H1 (cell line): ENCODE data around the gene PRKN. TPM values are rescaled to one million over a fixed set of nuclear protein-coding genes. Genes with fewer than 3 reads are reported as not detected.

Source experiments
- CTCF ChIA-PET: fragments of 300-600 bp; sonication (Branson Sonifier 250); formaldehyde crosslinking; loops from one replicate; lab custom pipeline; 2021; ENCODE audit not compliant: partially characterized antibody; lab: Charles Lee
- POLR2A ChIA-PET: fragments of 300-600 bp; sonication (Branson Sonifier 250); formaldehyde crosslinking; loops from one replicate; lab custom pipeline; 2021; ENCODE audit warnings: inconsistent platforms; ENCODE audit not compliant: partially characterized antibody; lab: Charles Lee
- DNase-seq, 2 experiments: peaks; one replicate each; pipeline versions ENCODE4 v3.0.0 to v3.0.0-alpha.2; 2010 to 2022; ENCODE audit warnings: low spot score in 2 of 2, low read depth in 1 of 2, mixed read lengths in 1 of 2
- FAIRE-seq: peaks from 2 replicates; lab custom pipeline; 2011; peaks lifted over from hg19 to GRCh38; lab: Jason Lieb, UNC
- H2AFZ ChIP-seq: 2 replicates; pipeline ENCODE4 v1.8.1; 2012; ENCODE audit warnings: low read length, inconsistent platforms
- H2AK5ac ChIP-seq: 2 replicates; pipeline ENCODE4 v1.6.1; 2013; ENCODE audit warnings: low read depth, low read length
- H2BK120ac ChIP-seq: replicated peaks from 2 replicates; pipeline ENCODE3; 2013; ENCODE audit warnings: low read depth, low read length, inconsistent platforms
- H2BK12ac ChIP-seq: 2 replicates; pipeline ENCODE4 v1.6.1; 2013; ENCODE audit warnings: low read depth, low read length
- H2BK15ac ChIP-seq: 2 replicates; pipeline ENCODE4 v1.6.1; 2013; ENCODE audit warnings: low read length
- H2BK20ac ChIP-seq: 2 replicates; pipeline ENCODE4 v1.6.1; 2013; ENCODE audit warnings: low read length
- H2BK5ac ChIP-seq: 2 replicates; pipeline ENCODE4 v1.6.1; 2013; ENCODE audit warnings: low read depth, low read length
- H3K14ac ChIP-seq: 2 replicates; pipeline ENCODE4 v1.6.1; 2013; ENCODE audit warnings: inconsistent platforms; ENCODE audit not compliant: insufficient read length
- H3K18ac ChIP-seq: 2 replicates; pipeline ENCODE4 v1.6.1; 2013; ENCODE audit warnings: low read length; ENCODE audit errors: extremely low read depth
- H3K23ac ChIP-seq: 2 replicates; pipeline ENCODE4 v1.6.1; 2013; ENCODE audit warnings: inconsistent platforms; ENCODE audit not compliant: insufficient read length
- H3K23me2 ChIP-seq: 2 replicates; pipeline ENCODE4 v1.6.1; 2013; ENCODE audit warnings: low read depth, low read length
- H3K27ac ChIP-seq: 2 replicates; pipeline ENCODE4 v1.6.1; 2011; ENCODE audit warnings: low read depth, low read length, inconsistent platforms
- H3K27me3 ChIP-seq, 4 experiments: replicated peaks in 1 of 4; 1 replicate in 1 of 4; 2 replicates in 3 of 4; pipeline versions ENCODE4 v1.6.1 to v1.8.1; 2011 to 2013; ENCODE audit warnings: low read length in 3 of 4, mild to moderate bottlenecking in 3 of 4, inconsistent platforms in 2 of 4, mixed read lengths in 2 of 4, moderate library complexity in 1 of 4; ENCODE audit not compliant: control insufficient read depth in 3 of 4, insufficient read depth in 3 of 4; ENCODE audit errors: extremely low read depth in 1 of 4
- H3K36me3 ChIP-seq, 4 experiments: 2 replicates each; pipeline versions ENCODE4 v1.6.1 to v1.8.1; 2011 to 2013; ENCODE audit warnings: mild to moderate bottlenecking in 4 of 4, low read length in 3 of 4, moderate library complexity in 2 of 4, control low read depth in 1 of 4, inconsistent platforms in 1 of 4; ENCODE audit not compliant: insufficient read depth in 4 of 4, control insufficient read depth in 2 of 4
- H3K4ac ChIP-seq: replicated peaks from 2 replicates; pipeline ENCODE3; 2013; ENCODE audit warnings: low read length, low read depth, mixed read lengths, inconsistent platforms; ENCODE audit not compliant: insufficient read length
- H3K4me1 ChIP-seq, 4 experiments: replicated peaks in 1 of 4; 1 replicate in 1 of 4; 2 replicates in 3 of 4; pipeline versions ENCODE4 v1.6.1 to v1.8.1; 2011 to 2013; ENCODE audit warnings: low read length in 3 of 4, inconsistent platforms in 2 of 4, mixed read lengths in 1 of 4; ENCODE audit not compliant: insufficient read depth in 4 of 4, control insufficient read depth in 3 of 4
- H3K4me2 ChIP-seq, 2 experiments: 2 replicates each; pipeline versions ENCODE4 v1.6.1 to v1.8.1; 2011 to 2013; ENCODE audit warnings: low read depth in 2 of 2, low read length in 2 of 2, control low read depth in 1 of 2, inconsistent platforms in 1 of 2, mild to moderate bottlenecking in 1 of 2; ENCODE audit not compliant: insufficient read depth in 1 of 2
- H3K4me3 ChIP-seq, 4 experiments: fragments of 200-600, 300-600 bp in 1 of 4; sonication (generic), shearing (Covaris generic), sonication (Bioruptor Twin) in 1 of 4; 2 replicates each; pipeline versions ENCODE4 v1.5.1 to v1.8.1; 2011 to 2016; ENCODE audit warnings: low read length in 4 of 4, low read depth in 3 of 4, control low read depth in 2 of 4, inconsistent platforms in 2 of 4, mild to moderate bottlenecking in 2 of 4, mixed read lengths in 1 of 4, moderate library complexity in 1 of 4; ENCODE audit not compliant: insufficient read depth in 2 of 4; ENCODE audit errors: extremely low read depth in 1 of 4
- H3K56ac ChIP-seq: replicated peaks from 2 replicates; pipeline ENCODE3; 2013; ENCODE audit warnings: low read depth, mild to moderate bottlenecking, mixed read lengths, low read length, inconsistent platforms; ENCODE audit not compliant: insufficient read length
- H3K79me1 ChIP-seq: 2 replicates; pipeline ENCODE4 v1.6.1; 2013; ENCODE audit warnings: low read depth, low read length, control low read depth
- H3K79me2 ChIP-seq, 2 experiments: 2 replicates each; pipeline versions ENCODE4 v1.6.1 to v1.8.1; 2012 to 2013; ENCODE audit warnings: low read length in 2 of 2, mild to moderate bottlenecking in 2 of 2, inconsistent platforms in 1 of 2; ENCODE audit not compliant: insufficient read depth in 2 of 2, control insufficient read depth in 1 of 2
- H3K9ac ChIP-seq, 4 experiments: replicated peaks in 1 of 4; 1 replicate in 1 of 4; 2 replicates in 3 of 4; pipeline versions ENCODE4 v1.6.1 to v1.8.1; 2011 to 2013; ENCODE audit warnings: low read depth in 3 of 4, low read length in 3 of 4, control low read depth in 2 of 4, mild to moderate bottlenecking in 2 of 4, moderate library complexity in 2 of 4, inconsistent platforms in 1 of 4; ENCODE audit errors: extremely low read depth in 1 of 4
- H3K9me3 ChIP-seq, 2 experiments: 2 replicates each; pipeline versions ENCODE4 v1.6.1 to v1.8.1; 2012 to 2013; ENCODE audit warnings: mild to moderate bottlenecking in 2 of 2, moderate library complexity in 2 of 2, control low read depth in 1 of 2, inconsistent platforms in 1 of 2, low read depth in 1 of 2, low read length in 1 of 2, mixed read lengths in 1 of 2; ENCODE audit not compliant: insufficient read depth in 2 of 2
- H4K20me1 ChIP-seq, 2 experiments: replicated peaks in 1 of 2; 2 replicates each; pipeline versions ENCODE3 to v1.8.1; 2011 to 2013; ENCODE audit warnings: inconsistent platforms in 2 of 2, low read length in 2 of 2, mild to moderate bottlenecking in 1 of 2; ENCODE audit not compliant: insufficient read depth in 2 of 2, control insufficient read depth in 1 of 2
- H4K5ac ChIP-seq: 2 replicates; pipeline ENCODE4 v1.6.1; 2013; ENCODE audit warnings: low read length, low read depth, mixed read lengths, inconsistent platforms; ENCODE audit not compliant: insufficient read length
- H4K8ac ChIP-seq: 2 replicates; pipeline ENCODE4 v1.8.0; 2013; ENCODE audit warnings: mild to moderate bottlenecking, moderate library complexity, low read length, inconsistent platforms; ENCODE audit not compliant: insufficient read depth; ENCODE audit errors: extremely low read depth
- H4K91ac ChIP-seq: replicated peaks from 2 replicates; pipeline ENCODE3; 2013; ENCODE audit warnings: low read length, mixed read lengths, inconsistent platforms; ENCODE audit not compliant: insufficient read length
- BACH1 ChIP-seq: IDR thresholded peaks from 2 replicates; pipeline ENCODE4 v1.6.1; 2012; ENCODE audit warnings: low read length, improper control_type of control experiment
- CHD2 ChIP-seq: IDR thresholded peaks from 2 replicates; pipeline ENCODE4 v1.6.1; 2012; ENCODE audit warnings: low read length, improper control_type of control experiment
- EZH2 ChIP-seq: fragments of 200-600 bp; sonication (generic); IDR thresholded peaks from 2 replicates; pipeline ENCODE4 v1.7.1; 2012; ENCODE audit warnings: low read depth, mild to moderate bottlenecking, moderate library complexity, low read length, inconsistent platforms; ENCODE audit not compliant: severe bottlenecking
- JUND ChIP-seq: IDR thresholded peaks from 2 replicates; pipeline ENCODE4 v1.6.1; 2011; ENCODE audit warnings: mild to moderate bottlenecking, improper control_type of control experiment, low read length
- MAFK ChIP-seq: IDR thresholded peaks from 2 replicates; pipeline ENCODE4 v1.6.1; 2012; ENCODE audit warnings: low read depth, mild to moderate bottlenecking, improper control_type of control experiment, low read length
- NANOG ChIP-seq: IDR thresholded peaks from 2 replicates; pipeline ENCODE4 v1.6.1; 2011; ENCODE audit warnings: low read length, low read depth, mild to moderate bottlenecking, inconsistent platforms; ENCODE audit not compliant: insufficient read depth, poor library complexity, severe bottlenecking
- PHF8 ChIP-seq: fragments of 200-600 bp; sonication (generic); conservative IDR thresholded peaks from 2 replicates; pipeline ENCODE4 v1.7.1; 2012; ENCODE audit warnings: low read depth, mild to moderate bottlenecking, inconsistent platforms, low read length, moderate library complexity
- RNF2 ChIP-seq: fragments of 200-900, 300-1000 bp; sonication (generic); IDR thresholded peaks from 2 replicates; pipeline ENCODE4 v1.7.1; 2016; ENCODE audit warnings: borderline replicate concordance, low read depth, mild to moderate bottlenecking, antibody characterized with exemption, low read length; ENCODE audit not compliant: poor library complexity, severe bottlenecking; ENCODE audit errors: missing control alignments
- RXRA ChIP-seq: IDR thresholded peaks from 2 replicates; pipeline ENCODE4 v1.6.1; 2011; ENCODE audit warnings: low read depth, mild to moderate bottlenecking, low read length, moderate library complexity; ENCODE audit not compliant: insufficient read depth
- SIRT6 ChIP-seq: IDR thresholded peaks from one replicate; pipeline ENCODE4 v1.7.1; 2012; ENCODE audit warnings: low read length, inconsistent platforms
- SP1 ChIP-seq: IDR thresholded peaks from 2 replicates; pipeline ENCODE4 v1.6.1; 2011; ENCODE audit warnings: low read depth, low read length
- TAF1 ChIP-seq: IDR thresholded peaks from 2 replicates; pipeline ENCODE4 v1.6.1; 2011; ENCODE audit warnings: mild to moderate bottlenecking, low read depth, low read length
- whole genome bisulfite sequencing, 2 experiments: shearing (Covaris generic) in 1 of 2; methylation state at CpG; one replicate each; pipeline versions ENCODE4 v1.1.6 to v1.1.7; 2013 to 2015; ENCODE audit warnings: low lambda C conversion rate in 2 of 2, mixed read lengths in 2 of 2, inconsistent platforms in 1 of 2, low coverage in 1 of 2, missing lambda C conversion rate in 1 of 2; ENCODE audit not compliant: insufficient replicate concordance in 2 of 2, insufficient coverage in 1 of 2, insufficient read length in 1 of 2; ENCODE audit errors: extremely low coverage in 1 of 2, missing lambda C conversion rate in 1 of 2; 5-methylcytosine and 5-hydroxymethylcytosine counted together
- polyA plus RNA-seq, 7 experiments: library from polyadenylated mRNA; depleted of rRNA in 3 of 7; stranded (reverse) in 5 of 7; unstranded in 2 of 7; fragments of >200 nt in 5 of 7; fragments of 200-250 nt in 2 of 7; gene quantifications; 1 replicate in 5 of 7; 2 replicates in 1 of 7; 4 replicates in 1 of 7; pipeline versions ENCODE4 v1.2.1 to v1.2.3, GENCODE V29; 2011 to 2013; ENCODE audit warnings: missing spikeins in 2 of 7, mixed read lengths in 2 of 7
- total RNA-seq: library from RNA; stranded (reverse); fragmentation: NEBNext Ultra II Directional; extraction: Animal tissue kit (Norgen Biotek cat#: 25700); gene quantifications from 2 replicates; pipeline ENCODE4 v1.2.1, GENCODE V29; 2021
- TF ChIP-seq, protein P1 (sequence below): IDR thresholded peaks from 2 replicates; pipeline ENCODE4 v1.6.1; 2011; ENCODE audit warnings: low read length, improper control_type of control experiment

Gene PRKN
- total and polyA plus RNA-seq, 2 of the 8 experiments (the other 6 are each of a cell fraction or from before 2014, with no cell fraction given), result 0.13 to 0.29 TPM

DNA sequence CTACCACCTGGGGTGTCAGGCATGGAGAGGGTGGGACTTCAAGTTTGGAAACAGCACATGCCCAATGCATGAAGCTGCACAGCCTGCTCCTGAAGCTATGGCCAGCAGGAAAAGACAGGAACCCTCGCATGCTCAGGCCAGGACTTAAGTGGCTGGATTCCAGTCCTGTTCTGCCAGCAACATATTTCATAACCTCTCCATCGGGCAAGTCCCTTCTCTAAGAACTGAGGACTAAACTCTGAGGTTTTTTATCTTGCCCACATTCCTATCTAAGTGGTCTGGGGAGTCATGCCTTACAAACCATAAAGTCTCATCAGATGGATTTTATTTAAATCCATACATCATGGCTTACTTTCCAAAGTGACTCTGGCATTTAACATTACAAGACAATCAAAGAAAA, 1426.2 kb downstream of the PRKN start:
- H3K18ac ChIP-seq, result no peak overlapping the region
- H4K8ac ChIP-seq, result no peak overlapping the region
- H3K36me3 ChIP-seq, result no peaks in the 10 kb centered on the region
- no peak overlapping the region for H3K14ac ChIP-seq
- H4K20me1 ChIP-seq, result no peaks in the 10 kb centered on the region
- H3K56ac ChIP-seq, result no peak overlapping the region
- 87% methylated on average over 2 of the region's 2 CpGs; no CpG with 5 or more reads in 1 of the 2 experiments for WGBS, 2 experiments
- H3K4me1 ChIP-seq, result peaks cover 0 to 2% (median 0%) of the 10 kb centered on the region in 4 experiments; a peak in 2 of 7 replicates
- FAIRE-seq, result no peak
- H3K4ac ChIP-seq, result no peak overlapping the region
- no peaks in the 10 kb centered on the region for H3K27me3 ChIP-seq
- H3K4me2 ChIP-seq, result no peak overlapping the region
- H3K23ac ChIP-seq, result no peak overlapping the region
- peaks cover 4 to 8% of the 10 kb centered on the region in 2 experiments; a peak in 3 of 4 replicates for H3K9me3 ChIP-seq
- no peaks in the 10 kb centered on the region for H3K23me2 ChIP-seq
- no peaks in the 10 kb centered on the region for H3K79me1 ChIP-seq
- no peak overlapping the region for H2BK5ac ChIP-seq
- no peak overlapping the region for H3K27ac ChIP-seq
- ChIA-PET CTCF (no interaction called here), POLR2A (interaction anchor here (1.0 to 2.7 kb wide), 2 partner anchors 27 to 28 kb away, joined by 5 to 11 read pairs; partner anchors contain the start of gene AGPAT4)
- H2AK5ac ChIP-seq, result no peak overlapping the region
- H2AFZ ChIP-seq, result no peak overlapping the region
- H2BK12ac ChIP-seq, result no peak overlapping the region
- no peak overlapping the region for H2BK20ac ChIP-seq
- no peak overlapping the region for H2BK120ac ChIP-seq
- H4K91ac ChIP-seq, result no peak overlapping the region
- no peak overlapping the region for H4K5ac ChIP-seq
- H2BK15ac ChIP-seq, result no peak overlapping the region
- no peak overlapping the region for H3K4me3 ChIP-seq
- no peak overlapping the region for H3K9ac ChIP-seq
- no peaks in the 10 kb centered on the region for H3K79me2 ChIP-seq
- no peak for DNase-seq
- TF ChIP-seq JUND (no peak), EZH2 (no peak), PHF8 (no peak), SIRT6 (no peak), RNF2 (no peak), RXRA (no peak), TAF1 (no peak), SP1 (no peak), BACH1 (no peak), MAFK (no peak), CHD2 (no peak), NANOG (no peak)
- TF ChIP-seq, protein P1, sequence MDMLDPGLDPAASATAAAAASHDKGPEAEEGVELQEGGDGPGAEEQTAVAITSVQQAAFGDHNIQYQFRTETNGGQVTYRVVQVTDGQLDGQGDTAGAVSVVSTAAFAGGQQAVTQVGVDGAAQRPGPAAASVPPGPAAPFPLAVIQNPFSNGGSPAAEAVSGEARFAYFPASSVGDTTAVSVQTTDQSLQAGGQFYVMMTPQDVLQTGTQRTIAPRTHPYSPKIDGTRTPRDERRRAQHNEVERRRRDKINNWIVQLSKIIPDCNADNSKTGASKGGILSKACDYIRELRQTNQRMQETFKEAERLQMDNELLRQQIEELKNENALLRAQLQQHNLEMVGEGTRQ, result no peak
